Inflammatory macrophage (primary cell): Measurements from ENCODE around the gene MORF4L1.
A peak's percentile ranks its signal among the peaks of the same experiment; 100 is the strongest.
"Not testable (repeated sequence)": the region's sequence is repeated elsewhere in the genome, so short reads cannot be mapped to it uniquely, and the experiment has no call there.

Source experiments
- DNase-seq, 2 donors: peaks; one replicate each; pipeline ENCODE4 v3.0.0-alpha.2; 2020 to 2022
- total RNA-seq, 18 experiments: gene quantifications; one replicate each; lab custom pipeline; 2026; ENCODE audit warnings: mixed read lengths in 6 of 18, inconsistent platforms in 2 of 18; lab: John Stamatoyannopoulos, UW

The MORF4L1 gene
- 85.7 to 212 (median 161) reads per million in 18 experiments for total RNA-seq

- peak; percentile 96 to 97 for DNase-seq
Measured at GRCh38 chr15:78872155-78872971, at the start of gene MORF4L1. Gene MORF4L1, plus strand, starts transcription at chr15:78872890. Its CDS starts 128 bp downstream, at chr15:78873018.

- no peak for DNase-seq
Measured at GRCh38 chr15:78828920-78829319, 43.8 kb upstream of the MORF4L1 start.

GRCh38 chr15:78830514-78831228 is 42.0 kb upstream of the MORF4L1 start:
- DNase-seq = no peak

- no peak for DNase-seq
Measured at GRCh38 chr15:78831229-78832207, 41.2 kb upstream of the MORF4L1 start.

- no peak for DNase-seq
Measured at GRCh38 chr15:78836333-78836732, 36.4 kb upstream of the MORF4L1 start.

- no peak for DNase-seq
Measured at GRCh38 chr15:78837131-78837530, 35.6 kb upstream of the MORF4L1 start.

- DNase-seq = no peak
Measured at GRCh38 chr15:78837543-78837942, 35.1 kb upstream of the MORF4L1 start.

GRCh38 chr15:78838489-78838888 is 34.2 kb upstream of the MORF4L1 start:
- DNase-seq = no peak

- not testable (repeated sequence) for DNase-seq
Measured at GRCh38 chr15:78839151-78839550, 33.5 kb upstream of the MORF4L1 start.

- peak; percentile 25 to 48 for DNase-seq
Measured at GRCh38 chr15:78840661-78841375, 31.9 kb upstream of the MORF4L1 start.

- no peak for DNase-seq
Measured at GRCh38 chr15:78841376-78841706, 31.3 kb upstream of the MORF4L1 start.

- DNase-seq = no peak
Measured at GRCh38 chr15:78841891-78842290, 30.8 kb upstream of the MORF4L1 start.

GRCh38 chr15:78842519-78842918 is 30.2 kb upstream of the MORF4L1 start:
- DNase-seq = no peak

- DNase-seq = not testable (repeated sequence)
Measured at GRCh38 chr15:78846906-78847305, 25.8 kb upstream of the MORF4L1 start.

GRCh38 chr15:78847387-78847906 is 25.2 kb upstream of the MORF4L1 start:
- DNase-seq = not testable (repeated sequence)

GRCh38 chr15:78850352-78850751 is 22.3 kb upstream of the MORF4L1 start:
- DNase-seq = no peak

GRCh38 chr15:78850941-78851755 is 21.5 kb upstream of the MORF4L1 start:
- no peak for DNase-seq

GRCh38 chr15:78853500-78853899 is 19.2 kb upstream of the MORF4L1 start:
- DNase-seq = no peak

- no peak for DNase-seq
Measured at GRCh38 chr15:78854833-78855372, 17.8 kb upstream of the MORF4L1 start.

GRCh38 chr15:78855746-78856145 is 16.9 kb upstream of the MORF4L1 start:
- no peak for DNase-seq
